Activated CD4-positive, alpha-beta T cell treated with anti-CD3 and anti-CD28 coated beads, Interleukin-2, amount 50 U/mL, for 24 hours (primary cell): ENCODE measurements around the gene UNC93B1.

Source experiments
- DNase-seq, 2 donors: peaks; one replicate each; pipeline ENCODE4 v3.0.0-alpha.2; 2020; ENCODE audit warnings: low read depth in 1 of 2, low spot score in 1 of 2

The UNC93B1 gene

DNA sequence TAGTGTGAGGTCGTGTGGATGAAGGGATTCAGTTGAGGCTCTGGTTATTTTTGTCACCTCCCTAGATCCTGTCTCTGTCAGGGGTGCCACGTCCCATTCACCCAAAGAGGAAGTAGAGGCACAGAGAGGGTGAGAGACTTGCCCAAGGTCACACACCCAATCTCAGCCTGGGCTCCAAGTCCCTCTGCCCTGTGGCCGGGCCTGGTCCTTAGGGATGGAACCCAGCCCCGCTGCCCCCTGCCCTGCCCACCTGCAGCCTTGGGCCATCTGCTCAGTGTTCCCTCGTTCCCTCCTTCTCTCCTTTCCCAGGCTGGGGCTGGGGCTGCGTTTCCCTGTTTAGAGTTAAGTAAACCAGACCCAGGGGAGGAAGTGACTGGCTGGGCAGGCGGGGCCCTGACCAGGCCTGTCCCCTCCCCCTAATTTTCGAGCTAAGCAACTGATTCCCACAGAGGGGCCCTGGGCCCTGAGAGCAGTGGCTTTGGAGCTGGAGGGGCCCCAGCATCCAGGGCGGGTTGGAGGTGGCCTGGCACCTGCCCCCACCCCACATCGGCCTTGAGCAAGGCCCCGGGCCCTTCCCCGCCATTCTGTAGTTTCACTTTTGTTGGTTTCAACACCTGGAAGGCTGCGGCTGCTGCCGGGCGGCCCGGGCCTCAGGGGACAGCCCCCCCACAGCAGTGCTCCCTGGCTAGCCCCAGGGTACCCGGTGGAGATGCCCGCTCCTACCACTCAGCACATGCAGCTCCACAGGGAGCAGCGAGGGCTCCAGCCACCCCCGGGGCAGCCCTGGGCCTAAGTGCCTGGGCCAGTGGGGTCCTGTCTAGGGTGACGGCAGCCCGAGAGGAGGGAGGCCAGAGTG lies 36.4 kb upstream of the UNC93B1 start:
- no peak for DNase-seq

DNA sequence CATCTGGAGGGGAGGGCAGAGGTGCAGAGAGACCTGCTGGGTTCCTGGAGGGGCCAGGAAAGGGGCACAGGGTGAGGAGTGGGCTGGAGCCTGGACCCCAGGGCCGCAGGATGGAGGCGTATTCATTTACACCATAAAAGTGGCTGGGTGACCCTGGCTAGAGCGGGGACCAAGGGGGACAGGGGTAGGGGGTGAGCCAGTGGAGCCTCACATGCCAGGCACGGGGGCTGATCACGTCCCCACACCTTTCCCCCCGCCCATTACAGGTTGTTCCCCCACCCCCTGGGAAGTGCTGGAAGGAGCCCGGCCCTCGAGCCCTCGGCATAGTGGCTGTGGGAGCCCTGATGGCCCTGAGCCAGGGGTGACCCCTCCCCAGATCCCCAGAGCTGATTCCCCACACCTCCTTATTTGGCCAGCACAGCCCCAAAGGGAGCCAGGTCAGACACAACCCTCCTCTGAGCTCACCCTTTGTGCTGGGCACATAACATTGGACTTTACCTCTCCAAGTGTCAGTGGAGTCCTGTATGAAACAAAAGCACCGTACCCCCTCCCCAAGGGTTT lies 35.7 kb upstream of the UNC93B1 start:
- no peak for DNase-seq

DNA sequence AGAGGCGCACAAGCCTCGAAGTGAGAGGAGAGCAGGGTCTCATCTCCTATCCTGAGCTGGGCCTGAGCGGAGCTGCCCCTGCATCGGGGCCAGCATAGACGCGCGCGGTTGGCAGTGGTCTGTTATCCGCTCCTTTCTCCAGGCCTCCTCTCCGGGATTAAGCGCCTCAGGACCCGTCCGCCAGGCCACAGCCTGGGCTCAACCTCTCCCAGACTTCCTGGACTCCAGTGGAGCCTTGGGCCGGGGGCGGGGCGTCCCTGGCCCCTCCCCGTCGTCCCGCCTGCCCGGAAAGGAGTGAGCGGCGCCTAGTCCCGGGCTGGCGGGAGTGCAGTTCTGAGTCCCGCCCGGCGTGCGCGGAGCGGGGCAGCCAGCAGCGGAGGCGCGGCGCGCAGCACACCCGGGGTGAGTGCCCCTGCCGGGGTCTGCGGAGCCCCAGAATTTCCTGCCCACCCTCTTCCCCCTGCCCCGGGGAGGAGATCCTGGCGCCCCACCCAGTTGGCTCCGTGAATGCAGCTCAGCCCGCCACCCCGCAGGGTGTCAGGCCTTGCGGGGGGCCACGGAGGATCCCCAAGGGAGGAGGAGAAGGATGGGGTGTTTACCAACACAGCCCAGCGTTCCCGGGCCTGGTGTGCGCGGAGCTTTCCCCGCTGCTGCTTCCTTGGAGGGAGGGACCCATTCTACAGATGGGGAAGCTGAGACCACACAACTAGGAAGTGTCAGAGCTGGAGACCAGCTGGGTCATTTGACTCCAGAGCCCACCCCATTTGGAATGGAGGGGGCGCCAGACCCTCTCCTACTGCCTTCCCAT lies 35.0 kb upstream of the UNC93B1 start, which contains the start of gene TCIRG1:
Gene TCIRG1, plus strand, starts transcription at position 308 of the 808 bp plus-strand sequence. CDS start 2,247 bp downstream, outside the sequence.
- DNase-seq: peak; percentile 28 to 47

DNA sequence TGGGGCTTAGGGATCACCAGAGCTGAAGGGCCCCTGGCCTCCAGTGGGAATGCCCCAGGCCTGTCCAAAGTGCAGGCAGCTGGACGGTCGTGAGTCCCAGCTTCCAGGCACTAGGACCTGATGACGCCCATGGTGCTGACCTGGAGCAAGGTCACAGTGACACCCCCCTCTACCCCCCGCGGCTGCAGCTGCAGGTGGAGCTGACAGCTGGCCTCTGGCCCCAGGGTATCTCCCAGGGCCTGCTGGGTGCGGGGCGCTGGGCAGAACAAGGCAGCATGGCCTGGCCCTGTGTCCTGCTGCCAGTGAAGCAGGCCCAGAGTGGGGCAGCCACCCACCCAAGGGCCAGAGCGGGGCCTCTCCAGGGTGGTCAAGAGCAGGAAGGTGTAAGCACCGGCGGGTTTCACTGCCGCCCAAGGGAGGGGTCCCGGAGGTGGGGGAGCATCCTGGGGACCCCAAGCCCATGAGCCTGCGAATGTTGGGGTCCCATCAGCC lies 34.4 kb upstream of the UNC93B1 start:
- DNase-seq: no peak

DNA sequence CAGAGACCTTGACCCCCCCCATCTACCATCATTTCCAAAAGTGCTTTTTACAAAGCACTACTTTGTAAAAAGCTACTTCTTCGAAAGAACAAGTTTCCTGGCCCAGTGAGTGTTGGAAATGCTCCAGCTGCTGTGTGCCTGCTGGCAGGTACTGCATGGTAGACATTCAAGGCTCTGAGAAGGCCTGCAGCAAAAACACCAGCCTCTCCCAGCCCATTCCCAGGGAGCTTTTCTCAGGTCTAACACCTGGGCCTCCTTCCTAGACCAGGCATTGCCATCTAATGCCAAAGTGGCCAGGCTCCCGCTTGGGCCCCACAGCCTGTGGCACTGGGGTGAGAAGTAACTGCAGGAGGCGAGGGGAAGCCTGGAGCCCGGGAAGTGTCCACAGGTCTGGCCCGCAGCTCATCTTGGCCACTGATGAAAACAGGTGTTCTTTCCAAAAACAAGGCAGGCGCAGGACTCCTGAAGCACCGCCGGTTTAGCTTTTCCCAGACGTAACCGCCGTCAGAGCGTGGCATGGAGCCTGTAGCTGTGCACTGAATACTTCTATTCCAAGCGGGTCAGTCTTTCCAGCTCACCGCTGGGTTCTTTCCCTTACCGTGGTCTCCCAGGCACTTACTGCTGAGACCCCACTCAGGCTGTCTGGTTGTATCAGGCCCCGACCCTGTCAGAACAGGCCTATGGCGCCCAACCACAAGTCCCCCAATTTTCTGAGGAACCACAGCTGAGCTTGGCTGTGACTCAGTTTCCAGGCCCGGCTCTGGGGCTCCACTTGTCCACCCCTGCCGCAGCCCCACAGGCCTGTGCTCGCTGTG lies 33.7 kb upstream of the UNC93B1 start:
- no peak for DNase-seq

DNA sequence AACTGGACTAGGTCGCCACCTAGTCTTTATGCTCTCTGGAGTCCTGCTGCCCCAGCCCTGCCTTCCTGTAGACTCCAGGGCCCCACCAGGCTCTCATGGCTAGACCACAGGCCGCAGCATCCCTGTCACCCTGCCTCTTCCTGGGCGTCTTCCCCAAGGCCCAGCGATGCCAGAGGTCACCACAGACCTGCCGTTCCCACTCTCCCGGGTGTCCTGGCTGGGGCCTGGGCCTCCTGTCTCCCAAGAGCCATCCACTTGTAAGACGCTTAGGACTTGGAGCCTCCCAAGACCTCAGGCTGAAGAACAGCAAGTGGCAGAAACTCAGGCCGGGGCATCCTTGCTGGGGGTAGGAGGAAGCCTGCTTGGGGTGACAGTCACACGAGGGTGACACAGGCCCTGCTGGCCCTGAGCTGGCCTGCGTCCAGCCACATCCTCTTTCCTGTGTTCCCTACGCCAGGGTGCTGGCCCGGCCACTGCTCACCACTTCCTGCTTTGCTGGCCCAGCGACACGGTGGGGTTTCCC lies 32.9 kb upstream of the UNC93B1 start:
- DNase-seq: no peak

DNA sequence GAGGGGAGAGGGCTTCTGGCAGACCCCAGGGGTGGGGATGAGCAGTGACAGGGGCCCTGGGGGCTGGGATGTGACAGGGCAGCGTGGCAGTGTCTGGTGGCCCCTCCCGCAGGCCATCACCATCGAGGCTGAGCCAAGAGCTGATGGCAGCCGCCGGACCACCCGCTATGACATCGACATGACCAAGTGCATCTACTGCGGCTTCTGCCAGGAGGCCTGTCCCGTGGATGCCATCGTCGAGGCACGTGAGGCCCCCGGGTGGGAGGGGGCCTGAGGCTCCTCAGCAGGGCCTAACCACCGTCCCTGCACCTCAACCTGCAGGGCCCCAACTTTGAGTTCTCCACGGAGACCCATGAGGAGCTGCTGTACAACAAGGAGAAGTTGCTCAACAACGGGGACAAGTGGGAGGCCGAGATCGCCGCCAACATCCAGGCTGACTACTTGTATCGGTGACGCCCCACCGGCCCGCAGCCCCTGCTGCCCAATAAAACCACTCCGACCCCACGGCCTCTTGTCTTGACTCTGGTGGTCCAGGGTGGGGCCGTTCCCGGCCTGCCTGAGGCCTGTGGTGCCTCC lies 32.3 kb upstream of the UNC93B1 start:
- DNase-seq: no peak

DNA sequence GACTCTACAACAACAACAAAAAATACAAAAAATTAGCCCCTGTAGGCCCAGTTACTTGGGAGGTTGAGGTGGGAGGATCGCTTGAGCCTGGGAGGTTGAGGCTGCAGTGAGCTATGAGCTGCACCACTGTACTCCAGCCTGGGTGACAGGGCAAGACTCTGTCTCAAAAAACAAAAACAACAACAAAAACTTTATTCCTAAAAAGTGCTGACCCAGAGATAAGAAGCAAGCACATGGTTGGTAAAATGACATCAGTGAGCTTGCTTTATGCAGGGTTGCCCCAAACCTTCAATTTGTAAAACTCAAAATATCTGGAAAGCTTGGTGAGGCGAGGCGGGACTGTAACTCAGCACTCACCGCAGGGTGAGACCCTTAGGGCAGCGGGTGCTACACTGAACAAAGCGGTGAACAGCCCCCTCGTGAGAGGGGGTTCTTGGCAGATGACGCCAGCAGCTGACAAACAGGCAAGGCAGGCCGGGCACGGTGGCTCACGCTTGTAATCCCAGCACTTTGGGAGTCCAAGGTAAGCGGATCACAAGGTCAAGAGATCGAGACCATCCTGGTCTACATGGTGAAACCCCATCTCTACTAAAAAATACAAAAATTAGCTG lies 31.5 kb upstream of the UNC93B1 start:
- no peak for DNase-seq

DNA sequence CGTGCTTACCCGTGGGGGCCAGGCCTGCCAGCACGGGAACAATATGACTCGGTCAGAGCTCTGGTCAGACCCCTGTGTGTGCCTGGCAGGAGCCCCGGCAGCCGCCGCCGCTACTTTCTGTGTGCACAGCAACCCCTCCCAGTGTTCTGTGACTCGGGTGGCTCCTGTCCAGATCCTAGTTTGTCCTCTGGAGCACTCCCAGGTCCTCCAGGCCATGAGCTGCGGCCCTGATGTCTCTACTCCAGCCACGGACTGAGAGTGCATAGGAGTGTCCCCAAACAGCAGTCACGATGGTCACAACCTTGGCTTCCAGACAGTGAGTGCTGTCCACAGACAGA lies 29.8 kb upstream of the UNC93B1 start:
- no peak for DNase-seq

DNA sequence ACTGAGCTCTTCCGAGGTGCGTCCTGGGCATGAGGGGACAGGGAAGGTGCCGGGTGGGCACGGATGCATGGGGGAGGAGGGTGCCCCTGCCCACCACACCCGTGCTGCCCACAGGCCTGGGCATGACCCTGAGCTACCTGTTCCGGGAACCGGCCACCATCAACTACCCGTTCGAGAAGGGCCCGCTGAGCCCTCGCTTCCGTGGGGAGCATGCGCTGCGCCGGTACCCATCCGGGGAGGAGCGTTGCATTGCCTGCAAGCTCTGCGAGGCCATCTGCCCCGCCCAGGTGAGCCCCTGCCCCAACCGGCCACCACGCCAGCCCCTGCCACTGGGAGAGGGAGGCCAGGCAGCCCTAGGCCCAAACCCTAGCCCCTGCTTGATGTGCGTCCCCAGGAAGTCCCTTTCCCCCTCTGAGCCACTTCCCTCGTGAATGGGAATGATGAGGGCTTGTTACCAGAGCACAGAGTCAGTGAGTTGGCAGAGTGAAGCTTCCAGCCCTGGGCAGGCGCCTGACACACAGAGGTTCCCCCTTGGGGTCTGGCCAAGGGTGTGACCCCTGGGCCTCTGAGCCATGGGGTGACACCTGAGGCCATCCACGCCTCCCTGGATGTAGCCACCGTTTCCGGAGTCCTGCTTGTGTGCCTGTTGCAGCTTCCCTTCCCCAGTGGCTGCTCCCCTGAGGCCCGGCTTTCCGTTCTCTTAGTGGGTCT lies 29.3 kb upstream of the UNC93B1 start:
- no peak for DNase-seq

DNA sequence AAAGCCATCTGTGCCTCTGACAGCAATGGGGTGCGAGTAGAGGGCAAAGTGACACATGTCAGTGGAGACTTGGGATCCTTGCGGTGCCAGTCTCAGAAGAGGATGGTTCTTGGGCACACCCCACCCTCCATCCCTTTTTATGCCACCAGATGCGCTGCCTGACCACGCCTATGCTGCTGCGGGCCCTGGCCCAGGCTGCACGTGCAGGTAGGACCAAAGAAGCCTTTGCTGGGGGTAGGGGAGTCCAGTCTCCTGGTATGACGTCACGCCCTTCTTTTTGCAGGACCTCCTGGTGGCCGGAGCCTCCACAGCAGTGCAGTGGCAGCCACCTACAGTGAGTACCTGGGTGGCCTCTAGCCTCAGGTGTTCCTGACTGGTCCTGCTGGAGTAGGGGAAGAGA lies 28.1 kb upstream of the UNC93B1 start:
- DNase-seq: no peak

DNA sequence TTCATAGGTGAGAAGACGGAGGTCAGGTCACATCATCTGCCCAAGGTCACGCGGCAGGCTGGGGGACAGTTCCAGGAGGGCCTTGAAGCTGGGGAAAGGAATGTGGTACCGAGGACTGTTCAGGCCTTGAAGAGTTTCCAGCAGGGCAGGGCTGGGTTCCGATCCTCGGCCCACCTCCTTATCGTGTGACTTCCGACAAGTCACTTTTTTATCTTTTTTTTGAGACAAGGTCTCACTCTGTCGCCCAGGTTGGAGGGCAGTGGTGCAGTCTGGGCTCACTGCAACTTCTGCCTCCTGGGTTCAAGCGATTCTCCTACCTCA lies 27.2 kb upstream of the UNC93B1 start:
- no peak for DNase-seq

DNA sequence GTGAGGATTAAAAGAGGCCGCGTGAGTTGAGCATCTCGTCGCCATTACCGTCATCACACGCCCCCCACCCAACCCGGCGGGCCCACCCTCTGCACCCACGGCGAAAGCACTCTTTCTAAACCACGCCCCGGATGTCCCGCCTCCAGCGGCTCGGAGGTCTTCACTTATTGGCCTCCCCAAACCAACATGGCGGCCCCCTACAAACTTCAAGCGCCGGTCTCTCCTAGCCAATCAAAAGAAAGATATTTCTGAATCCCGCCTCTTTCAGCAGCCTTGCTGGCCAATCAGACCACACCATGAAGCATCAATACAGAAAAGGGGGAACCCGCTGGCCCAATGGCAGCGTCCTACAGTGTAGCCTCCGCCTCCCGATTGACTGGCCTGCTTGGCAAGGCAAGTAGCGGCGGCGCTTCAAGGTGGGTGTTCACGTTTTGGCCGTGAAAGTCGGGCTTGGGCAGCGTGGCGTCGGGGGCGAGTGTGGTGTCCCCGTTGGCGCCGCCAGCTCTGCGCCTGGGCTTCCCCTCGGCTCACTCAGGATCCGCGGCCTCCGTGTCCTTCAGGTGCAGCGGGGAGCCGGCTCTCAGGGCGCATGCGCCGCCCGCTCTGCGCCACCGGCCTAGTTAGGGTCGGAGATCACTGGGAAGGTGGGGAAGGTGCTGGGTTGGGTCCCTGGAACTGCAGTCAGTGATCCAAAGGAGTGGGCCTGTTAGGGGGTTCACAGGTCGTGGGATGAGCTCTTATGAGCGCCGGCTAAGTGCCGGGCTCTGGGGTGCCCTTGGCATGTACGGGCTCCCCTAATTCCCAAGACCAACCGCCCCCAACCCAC lies 26.6 kb upstream of the UNC93B1 start, which contains the start of gene NDUFS8:
Gene NDUFS8, plus strand, starts transcription at position 364 of the 826 bp plus-strand sequence. CDS start 1,471 bp downstream, outside the sequence.
- peak; percentile 95 to 96 for DNase-seq

DNA sequence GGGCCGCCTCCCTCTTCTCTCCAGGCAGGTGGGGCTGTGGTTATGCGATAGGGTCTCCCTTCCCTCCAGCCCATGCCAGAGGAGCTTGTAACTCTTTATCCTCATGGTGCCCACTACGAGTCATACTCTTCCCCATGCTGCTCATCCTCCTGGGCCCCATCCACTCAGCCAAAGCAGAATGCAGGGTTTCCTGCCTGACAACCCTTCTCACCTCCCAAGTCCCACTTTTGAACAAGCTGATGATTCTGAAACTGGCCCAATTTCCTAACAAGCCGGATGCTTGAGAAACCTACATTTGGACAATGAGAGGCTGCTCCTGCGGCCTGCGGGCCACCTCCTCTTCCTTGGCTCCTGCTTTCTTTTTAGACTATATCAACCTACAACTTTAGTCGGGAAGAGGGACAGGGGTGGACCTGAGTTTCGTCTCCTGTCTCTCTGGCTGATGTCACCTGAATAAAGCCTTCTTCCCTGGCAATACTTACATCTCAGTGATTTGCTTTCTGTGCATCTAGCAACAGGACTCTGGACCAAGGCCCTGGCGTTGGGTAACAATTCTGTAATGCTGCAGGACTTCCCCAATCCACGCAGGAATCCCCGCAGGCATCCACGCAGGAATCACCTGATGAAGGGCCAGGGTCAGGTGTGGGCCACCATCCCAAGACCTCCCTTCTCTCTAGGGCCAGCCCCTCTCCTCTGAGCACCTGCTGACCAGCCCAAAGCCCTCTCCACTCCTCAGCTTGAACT lies 25.1 kb upstream of the UNC93B1 start:
- no peak for DNase-seq

DNA sequence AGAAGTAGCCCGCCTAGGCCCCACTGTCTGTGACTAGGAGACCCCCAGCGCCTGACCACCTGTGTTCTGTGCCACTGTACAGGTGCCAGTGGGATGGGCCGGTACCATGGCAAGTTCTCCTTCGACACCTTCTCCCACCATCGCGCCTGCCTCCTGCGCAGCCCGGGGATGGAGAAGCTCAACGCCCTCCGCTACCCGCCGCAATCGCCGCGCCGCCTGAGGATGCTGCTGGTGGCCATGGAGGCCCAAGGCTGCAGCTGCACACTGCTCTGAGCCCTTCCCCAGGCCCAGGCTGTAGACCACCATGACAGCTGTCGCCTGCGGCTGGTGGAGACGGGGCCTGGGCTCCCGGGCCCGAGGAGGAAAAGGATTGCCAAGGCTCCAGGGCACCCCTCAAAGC lies 23.8 kb upstream of the UNC93B1 start:
- no peak for DNase-seq

DNA sequence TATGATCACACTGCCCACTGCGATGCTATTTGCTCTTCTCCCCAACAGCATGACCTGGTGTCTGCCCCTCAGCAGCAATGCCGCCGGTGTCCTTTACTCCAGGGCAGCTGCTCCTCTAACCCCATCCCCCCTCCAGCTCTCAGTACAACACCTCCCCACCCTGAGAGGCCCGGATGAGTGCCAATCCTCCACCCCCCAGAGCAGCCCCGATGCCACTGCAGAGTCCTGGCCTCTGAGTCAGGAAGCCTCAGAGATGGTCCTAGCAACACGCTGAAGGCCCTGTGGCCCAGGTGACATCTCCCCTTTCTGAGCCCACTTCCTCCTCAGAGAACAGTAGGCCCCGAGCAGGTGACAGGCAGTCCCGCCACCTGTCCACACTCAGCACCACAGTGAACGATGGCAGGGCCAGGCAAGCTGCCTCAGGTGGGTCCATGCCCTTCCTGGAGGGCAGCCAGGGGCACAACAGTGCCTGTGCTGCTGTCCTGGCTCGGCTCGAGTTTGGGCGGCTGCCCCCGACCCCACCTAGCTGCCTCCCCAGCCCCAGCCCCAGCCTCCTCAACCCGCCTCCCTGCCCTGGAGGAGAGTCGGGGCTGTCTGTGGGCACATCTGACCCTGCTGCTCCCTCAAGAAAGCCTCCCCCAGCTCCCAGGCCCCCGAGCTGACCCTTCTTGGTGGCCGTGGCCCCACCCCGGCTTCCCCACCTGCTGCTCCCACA lies 22.7 kb upstream of the UNC93B1 start:
- no peak for DNase-seq

DNA sequence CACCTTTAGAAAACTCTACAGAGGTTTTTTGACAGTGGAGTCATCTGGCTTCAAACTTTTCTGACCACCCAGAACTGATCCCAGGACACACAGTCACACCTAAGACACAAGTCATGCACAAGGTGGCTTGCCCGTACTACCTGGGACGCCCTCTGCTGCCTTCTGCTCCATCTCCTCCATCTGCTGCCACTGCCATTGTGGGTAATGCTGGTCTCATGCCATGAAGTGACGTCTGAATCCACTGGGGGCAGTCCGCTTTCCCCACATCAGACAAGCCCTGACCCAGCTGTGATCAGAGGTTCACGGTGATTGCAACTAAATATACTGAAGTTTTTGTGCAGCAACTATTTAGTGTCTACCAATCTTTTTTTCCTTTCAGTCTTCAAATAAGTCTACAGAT lies 21.1 kb upstream of the UNC93B1 start:
- no peak for DNase-seq
